Stimulated activated CD8-positive, alpha-beta memory T cell treated with anti-CD3 and anti-CD28 coated beads, Interleukin-7, amount 100 ng/mL, for 1 hour (primary cell): ENCODE results near the gene TGIF2.
"Not testable (repeated sequence)": the region's sequence is repeated elsewhere in the genome, so short reads cannot be mapped to it uniquely, and the experiment has no call there.

Experiments
- DNase-seq, 2 donors: peaks; one replicate each; pipeline ENCODE4 v3.0.0-alpha.2; 2020; ENCODE audit warnings: low read depth in 2 of 2

The TGIF2 gene

DNA sequence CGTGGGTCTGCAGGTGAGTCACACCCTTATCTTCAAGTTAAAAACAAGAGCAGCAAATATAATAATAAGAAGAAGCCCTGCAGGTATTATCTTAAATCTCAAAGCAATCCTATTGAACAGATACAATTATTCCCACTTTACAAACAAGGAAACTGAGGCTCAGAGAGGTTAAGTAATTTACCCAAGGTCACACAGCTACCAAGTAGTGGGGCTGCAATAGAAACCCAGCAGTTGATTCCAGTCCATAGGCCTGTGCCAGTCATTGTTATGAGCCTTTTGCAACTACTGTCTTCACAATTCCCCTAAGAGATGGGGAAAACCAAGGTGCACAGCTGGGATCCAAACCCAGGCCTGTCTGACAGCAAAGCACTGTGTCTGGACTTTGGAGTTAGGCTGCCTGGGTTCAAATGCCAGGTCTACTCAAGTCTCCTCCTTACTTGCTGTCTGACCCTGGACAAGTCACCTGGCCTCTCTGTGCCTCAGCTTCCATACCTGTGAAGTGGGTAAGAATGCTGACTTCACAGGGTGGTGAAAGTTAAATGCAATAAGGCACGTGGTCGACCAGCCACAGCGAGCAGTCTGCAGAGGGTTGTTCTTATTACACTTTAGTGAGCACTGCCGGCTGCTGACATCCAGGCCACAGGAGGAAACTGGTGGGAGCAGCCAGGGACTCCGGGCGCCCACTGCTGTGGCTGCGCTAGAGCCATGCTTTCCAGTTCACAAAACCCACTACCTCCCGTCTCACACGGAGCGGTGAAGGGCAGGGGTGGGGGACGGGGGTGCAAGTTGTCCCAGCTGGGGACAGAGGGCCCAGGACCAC lies 26.0 kb upstream of the TGIF2 start:
- DNase-seq, result no peak

DNA sequence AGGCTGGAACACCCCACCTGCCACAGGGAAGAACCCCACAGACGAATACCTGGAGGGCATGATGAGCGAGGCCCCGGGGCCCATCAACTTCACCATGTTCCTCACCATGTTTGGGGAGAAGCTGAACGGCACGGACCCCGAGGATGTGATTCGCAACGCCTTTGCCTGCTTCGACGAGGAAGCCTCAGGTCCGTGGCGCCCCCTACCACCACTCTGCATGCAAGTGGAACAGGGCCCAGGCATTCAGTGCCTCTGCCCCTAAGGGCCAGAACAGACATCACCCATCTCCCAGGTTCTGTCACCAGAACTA lies 25.4 kb upstream of the TGIF2 start:
- DNase-seq, result no peak

DNA sequence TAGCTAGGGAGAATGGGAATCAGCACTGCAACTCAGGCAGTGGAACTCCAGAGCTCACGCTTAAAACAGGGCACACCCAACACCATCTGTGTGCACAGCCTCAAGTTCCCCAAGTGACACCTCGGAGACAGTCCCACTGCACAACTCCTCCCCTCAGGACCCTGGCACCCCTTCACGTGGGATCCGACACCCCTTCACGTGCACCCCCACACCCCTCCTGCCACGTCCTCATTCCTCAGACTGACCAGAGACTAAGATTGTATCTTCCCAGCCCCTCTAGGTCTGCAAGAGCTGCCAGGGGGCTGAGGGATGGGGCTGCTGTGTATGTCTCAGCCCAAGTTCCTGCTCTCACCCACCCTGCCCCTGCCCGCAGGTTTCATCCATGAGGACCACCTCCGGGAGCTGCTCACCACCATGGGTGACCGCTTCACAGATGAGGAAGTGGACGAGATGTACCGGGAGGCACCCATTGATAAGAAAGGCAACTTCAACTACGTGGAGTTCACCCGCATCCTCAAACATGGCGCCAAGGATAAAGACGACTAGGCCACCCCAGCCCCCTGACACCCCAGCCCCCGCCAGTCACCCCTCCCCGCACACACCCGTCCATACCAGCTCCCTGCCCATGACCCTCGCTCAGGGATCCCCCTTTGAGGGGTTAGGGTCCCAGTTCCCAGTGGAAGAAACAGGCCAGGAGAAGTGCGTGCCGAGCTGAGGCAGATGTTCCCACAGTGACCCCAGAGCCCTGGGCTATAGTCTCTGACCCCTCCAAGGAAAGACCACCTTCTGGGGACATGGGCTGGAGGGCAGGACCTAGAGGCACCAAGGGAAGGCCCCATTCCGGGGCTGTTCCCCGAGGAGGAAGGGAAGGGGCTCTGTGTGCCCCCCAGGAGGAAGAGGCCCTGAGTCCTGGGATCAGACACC lies 24.4 kb upstream of the TGIF2 start:
- DNase-seq, result no peak

DNA sequence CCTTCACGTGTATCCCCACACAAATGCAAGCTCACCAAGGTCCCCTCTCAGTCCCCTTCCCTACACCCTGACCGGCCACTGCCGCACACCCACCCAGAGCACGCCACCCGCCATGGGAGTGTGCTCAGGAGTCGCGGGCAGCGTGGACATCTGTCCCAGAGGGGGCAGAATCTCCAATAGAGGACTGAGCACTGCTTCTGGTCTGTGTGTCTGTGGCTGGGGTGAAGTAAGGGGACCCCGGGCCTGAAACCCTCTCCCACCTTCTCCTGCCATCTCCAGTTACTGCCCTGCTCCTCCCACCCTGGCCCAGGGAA lies 23.8 kb upstream of the TGIF2 start:
- no peak for DNase-seq

DNA sequence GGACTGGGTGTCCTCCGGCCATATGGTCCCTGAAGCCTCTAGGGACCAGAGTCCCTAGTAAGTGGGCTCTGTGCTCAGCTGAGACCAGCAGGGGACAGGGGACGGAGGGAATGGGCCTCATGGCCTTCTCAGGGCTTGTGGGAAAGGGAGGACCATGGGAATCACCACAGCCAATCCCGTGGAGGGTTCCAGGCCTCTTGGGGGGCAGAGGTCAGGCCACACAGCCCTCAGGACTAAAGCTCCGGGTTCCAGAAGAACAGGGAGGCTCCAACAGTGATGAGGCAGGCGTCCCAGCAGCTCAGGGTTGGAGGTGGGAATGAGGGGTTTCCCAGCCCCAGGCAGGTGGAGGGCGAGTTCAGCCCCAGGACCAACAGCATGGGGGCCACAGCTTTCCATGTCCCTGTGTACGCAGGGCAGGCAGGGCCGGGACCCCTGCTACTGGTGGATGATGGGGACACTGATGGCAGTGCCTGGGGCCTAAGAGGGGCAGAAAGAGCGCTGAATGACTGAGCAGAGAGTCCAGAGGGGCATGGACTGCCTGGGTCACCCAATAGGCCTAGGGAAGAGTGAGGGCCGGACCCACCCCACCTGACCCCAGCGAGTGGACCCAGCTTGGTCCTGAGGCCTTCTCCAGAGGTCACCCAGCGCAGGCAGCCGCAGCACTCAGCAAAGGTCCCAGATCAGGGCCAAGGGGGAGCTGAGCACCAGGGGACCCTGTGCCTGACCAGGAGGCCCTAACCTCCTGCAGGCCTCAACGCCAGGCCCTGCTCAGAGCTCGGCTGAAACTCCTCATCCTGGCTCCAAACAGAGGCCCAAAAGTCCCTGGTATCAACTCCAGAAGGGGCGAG lies 23.2 kb upstream of the TGIF2 start:
- DNase-seq, result no peak

DNA sequence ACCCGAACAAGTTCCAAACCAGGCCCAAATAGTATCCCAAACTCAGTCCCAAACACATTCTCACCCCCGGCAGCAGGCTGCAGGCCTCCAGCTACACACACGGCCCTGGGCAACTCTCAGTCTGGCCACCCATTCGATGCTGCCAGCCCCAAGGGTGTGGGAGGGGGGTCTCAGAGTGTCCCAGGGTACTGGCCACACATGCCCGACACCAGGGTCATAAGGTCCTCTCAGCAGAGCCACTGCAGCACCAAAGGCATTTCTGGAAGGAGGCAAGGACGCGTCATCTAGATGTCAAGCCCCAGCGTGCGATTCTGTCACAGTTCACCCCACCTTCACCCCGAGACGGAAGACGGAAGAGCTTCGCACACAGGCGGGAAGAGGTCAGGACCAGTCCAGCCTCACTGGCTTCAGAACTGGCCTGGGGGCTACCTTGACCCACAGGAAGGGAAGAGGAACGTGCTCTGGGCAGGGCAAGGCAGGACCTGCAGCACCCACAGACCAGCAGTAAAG lies 22.6 kb upstream of the TGIF2 start:
- DNase-seq, result no peak

DNA sequence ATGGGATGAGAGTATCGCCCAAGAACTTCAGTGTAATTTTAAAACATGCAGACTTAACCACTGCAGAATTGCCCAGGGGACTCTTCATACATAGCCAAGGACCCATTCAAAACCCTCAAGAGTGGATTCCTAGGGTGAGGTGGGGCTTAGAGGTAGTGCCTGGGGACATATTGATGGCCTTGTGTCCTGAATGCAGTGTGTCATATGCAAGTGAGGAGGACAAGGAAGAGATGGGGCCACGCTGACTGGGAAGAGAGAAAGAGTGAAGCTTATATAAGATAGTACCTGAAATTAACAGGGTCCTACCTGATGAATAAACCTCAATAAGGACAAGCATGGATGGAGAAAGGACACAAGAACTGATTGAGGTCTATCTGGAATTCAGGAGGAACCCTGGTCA lies 18.1 kb upstream of the TGIF2 start:
- no peak for DNase-seq

DNA sequence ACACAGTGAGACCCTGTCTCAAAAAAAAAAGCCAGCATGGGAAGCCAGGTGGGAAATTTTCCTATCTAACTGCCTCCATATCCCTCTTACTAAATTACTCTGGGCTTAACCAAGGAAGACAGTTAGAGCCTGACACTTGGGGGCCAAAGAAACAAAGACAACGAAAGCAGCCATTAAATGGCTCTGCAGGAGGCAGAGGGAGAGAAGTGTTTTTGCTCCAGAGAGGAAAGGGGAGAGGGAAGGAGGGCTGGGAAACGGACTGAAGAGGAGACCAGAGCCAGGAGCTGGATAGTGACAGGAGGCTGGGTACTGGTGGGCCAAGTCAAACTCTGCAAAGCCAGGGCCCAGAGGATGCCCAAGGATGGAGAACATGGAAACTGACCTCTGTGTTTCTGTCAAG lies 10.7 kb upstream of the TGIF2 start:
- no peak for DNase-seq

DNA sequence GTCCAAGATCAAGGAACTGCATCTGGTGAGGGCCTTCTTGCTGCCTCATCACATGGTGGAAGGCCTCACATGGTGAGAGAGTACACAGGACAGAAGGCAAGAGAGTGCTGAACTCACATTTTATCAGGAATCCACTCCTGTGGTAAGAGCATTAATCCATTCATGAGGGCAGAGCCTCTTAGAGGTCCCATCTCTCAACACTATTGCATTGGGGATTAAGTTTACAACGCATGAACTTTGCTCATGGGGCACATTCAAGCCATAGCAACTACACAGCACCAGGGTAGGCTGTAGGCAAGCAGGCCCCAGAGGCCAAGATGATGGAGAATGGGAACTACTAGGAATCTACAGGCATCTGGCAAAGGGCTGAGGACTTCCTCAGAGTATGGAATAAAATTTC lies 10.0 kb upstream of the TGIF2 start:
- no peak for DNase-seq

DNA sequence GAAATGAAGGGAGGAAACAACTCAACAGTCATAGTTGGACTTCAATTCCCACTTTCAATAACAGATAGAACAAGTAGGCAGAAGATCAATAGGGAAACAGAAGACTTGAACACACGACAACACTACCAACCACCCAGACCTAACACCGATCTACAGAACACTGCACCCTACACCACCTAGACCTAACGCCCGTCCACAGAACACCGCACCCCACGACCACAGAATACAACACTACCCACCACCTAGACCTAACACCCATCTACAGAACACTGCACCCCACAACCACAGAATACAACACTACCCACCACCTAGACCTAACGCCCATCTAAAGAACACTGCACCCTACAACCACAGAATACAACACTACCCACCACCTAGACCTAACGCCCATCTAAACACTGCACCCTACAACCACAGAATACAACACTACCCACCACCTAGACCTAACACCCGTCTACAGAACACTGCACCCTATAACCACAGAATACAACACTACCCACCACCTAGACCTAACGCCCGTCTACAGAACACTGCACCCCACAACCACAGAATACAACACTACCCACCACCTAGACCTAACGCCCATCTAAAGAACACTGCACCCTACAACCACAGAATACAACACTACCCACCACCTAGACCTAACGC lies 9.2 kb upstream of the TGIF2 start:
- DNase-seq, result not testable (repeated sequence)

DNA sequence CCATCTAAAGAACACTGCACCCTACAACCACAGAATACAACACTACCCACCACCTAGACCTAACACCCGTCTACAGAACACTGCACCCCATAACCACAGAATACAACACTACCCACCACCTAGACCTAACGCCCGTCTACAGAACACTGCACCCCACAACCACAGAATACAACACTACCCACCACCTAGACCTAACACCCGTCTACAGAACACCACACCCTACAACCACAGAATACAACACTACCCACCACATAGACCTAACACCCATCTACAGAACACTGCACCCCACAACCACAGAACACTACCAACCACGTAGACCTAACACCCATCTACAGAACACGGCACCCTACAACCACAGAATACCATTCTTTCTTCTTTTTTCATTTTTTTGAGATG lies 8.7 kb upstream of the TGIF2 start:
- DNase-seq, result not testable (repeated sequence)

DNA sequence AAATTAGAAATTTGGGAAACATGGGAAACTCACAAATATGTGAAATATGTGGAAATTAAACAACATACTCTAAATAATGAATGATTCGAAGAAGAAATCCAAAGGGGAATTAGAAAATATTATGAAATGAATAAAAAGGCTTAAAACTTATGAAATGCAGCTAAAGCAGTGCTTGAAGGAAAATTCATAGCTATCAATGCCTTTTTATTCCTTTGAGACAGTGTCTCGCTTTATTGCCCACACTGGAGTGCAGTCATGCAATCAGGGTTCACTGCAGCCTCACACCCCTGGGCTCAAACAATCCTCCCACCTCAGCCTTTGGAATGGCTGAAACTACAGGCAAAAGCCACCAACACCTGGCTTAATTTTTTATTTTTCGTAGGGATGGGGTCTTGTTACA lies 7.9 kb upstream of the TGIF2 start:
- DNase-seq, result no peak

DNA sequence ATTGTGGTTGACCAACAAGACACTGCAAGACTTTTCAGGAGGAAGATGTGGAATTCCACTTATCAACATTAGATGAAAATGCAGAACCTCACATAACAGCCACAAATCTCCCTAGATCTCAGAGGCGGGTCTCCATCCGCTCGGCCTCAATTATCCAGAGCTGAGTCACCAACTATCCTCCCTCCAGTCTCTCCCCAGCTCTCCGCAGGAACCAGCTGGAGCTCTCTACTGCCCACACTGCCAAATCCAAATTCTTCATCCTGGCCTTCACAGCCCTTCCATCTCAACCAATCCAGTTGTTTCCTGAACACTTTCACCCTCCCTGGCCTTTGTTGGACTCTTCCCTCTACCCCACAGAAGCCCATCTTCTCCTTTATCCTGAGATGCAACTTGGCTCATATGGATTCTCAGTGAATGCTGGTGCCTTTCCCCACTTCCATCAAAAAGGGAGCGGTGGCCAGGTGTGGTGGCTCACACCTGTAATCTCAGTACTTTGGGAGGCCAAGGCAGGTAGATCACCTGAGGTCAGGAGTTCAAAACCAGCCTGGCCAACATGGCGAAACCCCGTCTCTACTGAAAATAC lies 3.5 kb upstream of the TGIF2 start:
- no peak for DNase-seq

DNA sequence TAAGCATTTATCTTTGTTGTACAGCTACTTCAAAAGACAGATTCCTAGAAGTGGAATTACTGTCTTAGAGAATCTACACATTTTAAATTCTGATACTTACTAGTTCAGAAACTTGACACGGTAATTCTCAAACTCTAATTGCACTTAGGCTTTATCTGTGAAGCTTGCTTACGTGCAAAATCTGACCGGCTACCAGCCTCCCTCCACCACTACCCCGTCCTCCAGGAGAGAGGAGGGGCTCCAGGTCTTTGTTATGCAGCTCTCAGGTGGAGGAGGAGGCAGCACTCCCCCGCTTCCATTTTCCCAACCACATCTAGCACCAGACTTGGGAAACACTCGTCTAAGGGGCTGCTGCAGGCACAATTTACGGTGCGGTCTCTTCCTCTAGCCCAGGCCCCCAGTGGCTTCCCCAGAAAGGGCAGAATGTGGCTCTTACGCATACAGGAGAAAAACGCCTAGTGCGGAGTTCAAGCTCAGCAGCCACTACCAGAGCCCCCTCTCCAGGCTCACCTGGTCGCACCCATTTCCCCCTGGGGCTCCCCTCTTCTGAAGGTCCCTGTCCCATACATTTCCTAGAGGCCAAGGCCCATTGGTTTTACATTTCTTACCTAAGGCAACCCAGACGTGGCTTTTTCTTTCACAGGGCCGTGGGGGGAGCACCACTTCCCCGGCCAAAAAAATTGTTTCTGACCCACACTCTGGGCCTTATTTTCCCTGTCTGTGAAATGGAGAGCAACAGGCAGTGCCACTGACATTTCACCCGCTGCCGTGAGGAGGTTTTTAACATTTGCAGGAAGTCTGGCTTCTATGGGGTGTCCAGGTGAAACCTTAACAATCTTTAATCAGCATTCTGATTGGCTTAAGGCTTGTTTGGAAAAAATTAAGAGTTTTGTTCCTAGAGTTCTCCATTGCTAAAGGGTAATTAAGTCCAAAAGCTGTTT lies 1.6 kb upstream of the TGIF2 start:
- no peak for DNase-seq

DNA sequence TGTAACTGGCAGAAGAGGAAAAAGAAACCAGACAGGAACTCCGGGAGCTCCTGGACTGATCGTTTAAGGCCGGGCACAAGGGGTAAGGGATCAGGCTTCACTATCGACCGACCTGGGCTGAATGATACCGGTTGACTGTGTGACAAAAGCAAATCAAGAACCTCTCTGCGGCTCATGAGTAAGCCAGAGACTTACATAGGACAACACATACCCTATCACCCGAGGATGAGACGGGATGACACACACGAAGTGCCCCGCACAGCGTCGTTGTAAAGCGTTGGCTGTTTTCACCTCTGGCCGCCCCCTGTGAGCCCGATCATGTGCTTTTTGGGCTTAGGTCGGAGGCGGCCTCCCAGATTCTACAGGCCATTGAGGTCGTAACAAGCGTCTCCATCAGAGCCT lies 695 bp upstream of the TGIF2 start:
- no peak for DNase-seq

DNA sequence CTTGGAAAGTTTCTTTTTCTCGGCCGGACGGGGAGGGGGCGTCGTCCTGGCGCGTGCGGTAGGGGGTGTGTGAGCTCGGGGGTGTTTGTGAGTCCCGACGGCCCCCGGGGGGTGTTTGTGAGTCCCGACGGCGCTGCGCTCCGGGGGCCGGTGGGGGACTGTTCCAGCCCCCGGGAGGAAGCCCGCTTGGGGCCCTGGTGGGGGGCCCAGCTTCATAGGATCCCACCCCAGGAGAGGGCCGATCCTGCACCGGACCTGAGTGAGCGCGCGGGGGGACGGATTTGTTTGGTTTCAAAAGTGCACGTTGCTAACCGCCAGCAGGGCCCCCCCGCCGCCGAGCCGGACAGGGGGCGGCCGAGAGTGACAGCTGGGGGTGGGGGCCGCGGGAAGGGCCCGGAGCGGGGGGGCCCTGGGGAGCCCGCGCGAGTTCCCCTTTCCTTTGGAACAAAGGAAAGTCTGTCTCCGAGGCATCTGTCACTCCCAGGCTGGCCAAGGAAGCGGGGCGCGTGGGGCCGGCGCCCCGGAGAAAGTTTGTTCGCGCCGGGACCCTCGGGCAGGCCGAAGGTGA lies 485 bp downstream of the TGIF2 start:
- DNase-seq, result no peak

DNA sequence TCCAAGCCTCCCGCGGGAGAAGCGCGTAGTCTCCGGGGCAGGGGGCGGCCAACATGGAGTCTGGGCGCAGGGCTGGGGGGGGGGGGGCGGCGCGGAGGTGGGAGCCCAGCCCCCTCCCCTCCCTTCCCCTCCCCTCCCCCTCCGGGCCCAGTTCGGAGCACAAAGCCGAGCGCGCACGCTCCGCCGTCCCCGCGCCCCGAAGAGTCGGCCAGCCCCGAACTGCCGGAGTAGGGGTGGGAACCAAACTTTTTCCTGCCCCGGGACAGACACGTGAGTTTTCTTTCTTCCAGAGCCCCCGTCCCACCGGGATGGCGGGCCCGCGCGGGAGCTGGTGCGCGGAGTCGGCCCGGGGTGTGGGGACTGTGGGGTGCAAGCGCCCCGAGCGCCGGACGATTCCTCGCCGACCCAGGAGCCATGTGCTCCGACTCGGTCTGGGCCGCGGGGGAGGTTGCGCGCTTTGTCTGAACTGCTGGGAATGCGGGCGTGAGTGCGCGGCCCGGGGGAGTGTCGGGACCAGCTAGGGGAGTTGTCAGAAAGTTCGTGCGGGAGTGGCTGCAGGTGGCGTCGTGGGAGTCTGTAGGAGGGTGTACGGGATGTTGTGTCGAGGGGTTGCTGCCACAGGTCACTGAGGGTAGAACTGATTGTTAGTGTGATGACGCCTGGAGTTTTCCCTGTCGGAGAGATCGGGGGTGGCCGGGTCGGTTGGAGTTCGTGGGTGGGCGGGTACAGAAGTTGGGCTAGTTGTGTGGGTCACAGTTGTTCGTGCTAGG lies 1.2 kb downstream of the TGIF2 start:
- DNase-seq, result no peak

DNA sequence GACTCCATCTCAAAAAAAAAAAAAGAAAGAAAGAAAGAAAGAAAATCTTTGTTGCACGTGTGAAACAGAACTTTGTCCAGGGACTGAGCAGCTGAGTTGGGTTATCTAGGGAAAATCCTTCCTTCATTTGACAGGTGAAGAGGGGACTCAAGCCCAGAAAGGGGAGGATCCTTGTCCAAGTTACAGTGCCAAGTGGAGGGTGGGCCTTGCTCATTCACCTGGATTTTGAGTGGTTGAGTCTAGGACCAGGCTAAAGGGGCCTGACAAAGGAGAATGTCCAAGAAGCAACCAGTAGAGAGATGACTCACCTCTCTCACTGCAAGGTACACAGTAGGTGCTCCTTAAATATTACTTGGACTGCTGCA lies 2.7 kb downstream of the TGIF2 start:
- no peak for DNase-seq

DNA sequence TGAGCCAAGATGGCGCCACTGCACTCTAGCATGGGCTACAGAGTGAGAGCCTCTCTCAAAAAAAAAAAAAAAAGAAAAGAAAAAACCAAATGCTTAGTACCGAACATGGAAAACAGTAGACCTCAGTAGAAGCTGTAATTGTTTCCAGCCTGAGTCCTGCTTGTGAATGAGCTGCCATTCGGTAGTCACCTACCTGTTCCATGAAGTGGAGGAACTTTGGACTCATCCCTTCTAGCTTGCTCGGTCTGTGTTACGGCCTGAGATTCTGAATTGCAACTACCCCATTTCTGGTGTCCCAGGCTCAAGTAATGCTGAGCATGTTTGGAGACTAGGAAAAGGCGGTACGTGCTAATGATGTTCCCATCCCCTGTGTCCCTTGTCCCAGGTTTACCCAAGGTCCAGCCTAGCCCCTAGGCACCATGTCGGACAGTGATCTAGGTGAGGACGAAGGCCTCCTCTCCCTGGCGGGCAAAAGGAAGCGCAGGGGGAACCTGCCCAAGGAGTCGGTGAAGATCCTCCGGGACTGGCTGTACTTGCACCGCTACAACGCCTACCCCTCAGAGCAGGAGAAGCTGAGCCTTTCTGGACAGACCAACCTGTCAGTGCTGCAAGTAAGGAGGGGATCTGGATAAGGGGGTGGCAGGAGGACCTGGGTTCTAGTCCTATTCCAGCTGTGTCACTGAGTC lies 5.1 kb downstream of the TGIF2 start:
- DNase-seq, result no peak
